IPS-18c (cell line): ENCODE measurements around the gene PLPP3.
A peak's percentile ranks its signal among the peaks of the same experiment; 100 is the strongest.

Source experiments
- H3K4me3 ChIP-seq: 2 replicates; pipeline ENCODE4 v1.7.0; 2013; ENCODE audit warnings: low read depth, mild to moderate bottlenecking, low read length, moderate library complexity; ENCODE audit not compliant: insufficient read depth
- H3K9me3 ChIP-seq: one replicate; pipeline ENCODE4 v1.6.1; 2013; ENCODE audit warnings: mild to moderate bottlenecking, low read length, moderate library complexity; ENCODE audit not compliant: control insufficient read depth, insufficient read depth

PLPP3 gene

GRCh38 chr1:56494306-56494705 is 85.1 kb downstream of the PLPP3 start:
- Histone ChIP-seq H3K9me3 (no peaks in the 10 kb centered on the region), H3K4me3 (no peak overlapping the region)

GRCh38 chr1:56493826-56494225 is 85.5 kb downstream of the PLPP3 start:
- Histone ChIP-seq H3K4me3 (no peak overlapping the region), H3K9me3 (no peaks in the 10 kb centered on the region)

- H3K9me3 ChIP-seq = no peaks in the 10 kb centered on the region
- H3K4me3 ChIP-seq = no peak overlapping the region
Measured at GRCh38 chr1:56491441-56491840, 87.9 kb downstream of the PLPP3 start.

GRCh38 chr1:56490619-56491018 is 88.7 kb downstream of the PLPP3 start:
- Histone ChIP-seq H3K9me3 (no peaks in the 10 kb centered on the region), H3K4me3 (no peak overlapping the region)

- H3K9me3 ChIP-seq = no peaks in the 10 kb centered on the region
Measured at GRCh38 chr1:56489695-56490094, 89.7 kb downstream of the PLPP3 start.

GRCh38 chr1:56484695-56485094 is 94.7 kb downstream of the PLPP3 start:
- no peak overlapping the region for H3K4me3 ChIP-seq

More at GRCh38 chr1:56489695-56490094, 89.7 kb downstream of the PLPP3 start:
- no peak overlapping the region for H3K4me3 ChIP-seq

GRCh38 chr1:56483104-56483503 is 96.3 kb downstream of the PLPP3 start:
- Histone ChIP-seq H3K4me3 (no peak overlapping the region), H3K9me3 (no peaks in the 10 kb centered on the region)

More at GRCh38 chr1:56484695-56485094, 94.7 kb downstream of the PLPP3 start:
- H3K9me3 ChIP-seq = no peaks in the 10 kb centered on the region

- H3K4me3 ChIP-seq = no peak overlapping the region
- H3K9me3 ChIP-seq = no peaks in the 10 kb centered on the region
Measured at GRCh38 chr1:56482486-56482885, 96.9 kb downstream of the PLPP3 start.

- Histone ChIP-seq H3K9me3 (no peaks in the 10 kb centered on the region), H3K4me3 (no peak overlapping the region)
Measured at GRCh38 chr1:56481140-56481694, 98.1 kb downstream of the PLPP3 start.

GRCh38 chr1:56478734-56479133 is 100.6 kb downstream of the PLPP3 start:
- no peak overlapping the region for H3K4me3 ChIP-seq
- no peaks in the 10 kb centered on the region for H3K9me3 ChIP-seq

GRCh38 chr1:56477164-56478111 is 101.9 kb downstream of the PLPP3 start:
- H3K4me3 ChIP-seq = peak overlapping the region; percentile 57; the same call in 1 of the 2 replicates
- no peaks in the 10 kb centered on the region for H3K9me3 ChIP-seq

- Histone ChIP-seq H3K9me3 (no peaks in the 10 kb centered on the region), H3K4me3 (no peak overlapping the region)
Measured at GRCh38 chr1:56473582-56474270, 105.6 kb downstream of the PLPP3 start.

GRCh38 chr1:56472860-56473259 is 106.5 kb downstream of the PLPP3 start:
- Histone ChIP-seq H3K4me3 (no peak overlapping the region), H3K9me3 (no peaks in the 10 kb centered on the region)

GRCh38 chr1:56469640-56470371 is 109.6 kb downstream of the PLPP3 start:
- no peaks in the 10 kb centered on the region for H3K9me3 ChIP-seq
- no peak overlapping the region for H3K4me3 ChIP-seq

- H3K9me3 ChIP-seq = no peaks in the 10 kb centered on the region
- H3K4me3 ChIP-seq = no peak overlapping the region
Measured at GRCh38 chr1:56468518-56468917, 110.8 kb downstream of the PLPP3 start.

- Histone ChIP-seq H3K4me3 (no peak overlapping the region), H3K9me3 (no peaks in the 10 kb centered on the region)
Measured at GRCh38 chr1:56466538-56466937, 112.8 kb downstream of the PLPP3 start.

GRCh38 chr1:56464294-56464693 is 115.1 kb downstream of the PLPP3 start:
- no peak overlapping the region for H3K4me3 ChIP-seq
- H3K9me3 ChIP-seq = peaks cover 2% of the 10 kb centered on the region
